Neural cell (in vitro differentiated cells): ENCODE measurements around the gene SFXN3.

ENCODE experiments used
- EZH2 ChIP-seq: fragments of 200-600, 300-800 bp; shearing (Covaris generic), sonication (generic); IDR thresholded peaks from 2 replicates; pipeline ENCODE4 v1.6.1; 2014; ENCODE audit warnings: antibody characterized with exemption, low read length, borderline replicate concordance, mild to moderate bottlenecking; ENCODE audit not compliant: insufficient read depth, poor library complexity, severe bottlenecking
- POLR2AphosphoS5 ChIP-seq: IDR thresholded peaks from 2 replicates; pipeline ENCODE4 v1.6.1; 2012
- TAF1 ChIP-seq: IDR thresholded peaks from 2 replicates; pipeline ENCODE4 v1.6.1; 2012; ENCODE audit warnings: low read depth

DNA sequence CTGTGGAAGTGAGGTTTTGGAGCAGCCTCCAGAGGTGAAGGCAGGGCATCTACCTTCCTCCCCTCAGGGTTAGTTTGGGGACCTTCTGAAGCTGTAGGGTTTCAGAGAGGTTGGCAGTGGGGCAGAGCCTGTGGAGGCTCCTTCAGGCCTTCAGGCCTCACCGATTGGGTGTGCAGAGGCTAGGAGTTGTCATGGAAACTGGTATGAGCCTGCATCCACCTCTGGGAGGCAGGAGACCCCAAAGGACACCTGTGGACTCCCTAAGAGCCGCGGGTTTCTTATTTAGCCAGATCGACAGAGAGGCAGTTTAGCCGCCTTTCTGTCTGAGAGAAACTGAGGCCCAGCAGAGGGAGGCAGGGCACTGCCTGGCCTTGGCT, 29.4 kb upstream of the SFXN3 start:
- no peak for TF ChIP-seq TAF1
- no peak for TF ChIP-seq POLR2AphosphoS5
- TF ChIP-seq EZH2 = no peak
